Activated CD4-positive, alpha-beta T cell treated with anti-CD3 and anti-CD28 coated beads, Interleukin-2, amount 50 U/mL, for 24 hours (primary cell): ENCODE data around the gene CALB2.

Experiments
- DNase-seq, 2 donors: peaks; one replicate each; pipeline ENCODE4 v3.0.0-alpha.2; 2020; ENCODE audit warnings: low read depth in 1 of 2, low spot score in 1 of 2

Gene CALB2

DNA sequence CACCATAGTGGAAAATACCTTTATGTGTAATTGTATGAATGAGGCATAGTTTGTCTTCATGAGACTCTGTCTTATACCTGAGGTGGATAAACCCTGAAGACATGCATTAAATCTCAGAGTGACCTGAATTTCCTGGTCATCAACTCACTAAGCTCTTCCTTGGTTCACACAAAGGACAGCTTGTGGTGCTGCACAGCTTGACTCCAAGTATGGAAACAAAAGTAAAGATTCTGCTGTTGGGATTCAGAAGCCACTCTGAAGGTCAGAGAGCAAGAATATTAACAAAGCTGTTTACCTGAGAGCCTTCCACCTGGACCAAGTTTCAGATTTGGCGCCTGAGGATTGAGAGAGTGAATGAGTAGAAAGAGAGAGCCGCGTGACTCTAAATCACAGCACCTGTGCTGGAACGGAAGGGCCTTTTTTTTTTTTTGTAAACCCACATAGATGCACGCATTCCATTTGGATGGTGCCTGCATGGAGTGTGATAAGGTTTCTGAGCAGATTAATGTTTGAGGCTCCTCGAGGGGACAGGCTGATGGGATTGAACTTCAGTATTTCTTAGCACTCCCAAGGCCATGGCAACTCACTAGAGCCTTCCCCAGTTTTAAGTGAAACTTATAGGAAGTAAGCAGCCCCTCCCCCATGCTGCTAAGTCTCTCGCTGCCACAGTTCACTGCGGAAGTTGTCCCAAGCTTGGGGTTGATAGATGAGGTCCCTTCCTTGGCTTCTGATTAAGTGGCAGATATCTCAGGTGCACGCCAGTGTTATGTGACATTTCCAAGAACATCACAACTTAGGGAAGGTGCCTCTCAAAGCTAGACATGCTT lies 28.7 kb downstream of the CALB2 start:
- DNase-seq = no peak

- DNase-seq = no peak
These were observed 30.8 kb downstream of the CALB2 start for GRCh38 chr16:71389330-71389729.

GRCh38 chr16:71396594-71396993 lies 38.1 kb downstream of the CALB2 start:
- no peak for DNase-seq

- no peak for DNase-seq
These were observed 41.5 kb downstream of the CALB2 start for GRCh38 chr16:71399801-71400563.

- no peak for DNase-seq
These were observed 43.5 kb downstream of the CALB2 start for GRCh38 chr16:71402007-71402406.

DNA sequence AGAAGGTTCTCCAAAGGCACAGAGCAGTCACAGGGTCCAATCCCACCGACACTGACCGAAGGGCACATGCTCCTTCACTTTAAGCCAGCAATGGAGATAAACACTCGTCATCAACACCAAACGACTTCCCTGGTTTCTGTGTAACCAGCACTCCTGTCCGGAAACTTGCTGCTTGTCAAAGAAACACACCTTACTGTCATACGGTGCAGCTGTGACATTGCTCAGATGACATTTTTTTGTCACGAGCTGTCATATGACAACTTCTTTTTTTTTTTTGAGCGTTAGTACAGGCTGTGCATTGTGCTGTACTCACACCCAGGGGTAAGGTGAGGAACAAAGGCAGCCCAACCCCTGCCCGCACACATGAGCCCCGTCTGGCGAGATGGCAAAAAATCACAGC lies 44.2 kb downstream of the CALB2 start:
- no peak for DNase-seq

GRCh38 chr16:71404364-71404763 lies 45.8 kb downstream of the CALB2 start:
- no peak for DNase-seq

DNA sequence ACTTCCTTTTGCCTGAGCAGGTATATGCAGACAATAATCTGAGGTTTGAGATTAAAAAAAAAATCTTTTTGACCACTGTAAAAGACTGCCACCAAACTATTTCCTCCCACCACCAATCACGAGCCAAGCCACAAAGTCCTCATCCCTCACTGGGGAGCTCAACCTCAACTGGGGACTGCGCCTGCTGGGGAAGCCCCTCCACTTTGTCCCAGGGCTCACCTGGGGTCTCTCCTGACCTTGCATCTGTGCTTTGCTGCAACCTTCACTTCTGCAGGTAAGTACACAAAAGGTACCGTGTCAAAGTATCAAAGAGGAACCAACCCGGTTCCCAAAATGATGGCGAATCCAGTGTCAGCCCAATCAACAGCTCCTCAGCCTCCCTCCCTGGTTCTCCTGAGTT lies 47.8 kb downstream of the CALB2 start:
- no peak for DNase-seq

DNA sequence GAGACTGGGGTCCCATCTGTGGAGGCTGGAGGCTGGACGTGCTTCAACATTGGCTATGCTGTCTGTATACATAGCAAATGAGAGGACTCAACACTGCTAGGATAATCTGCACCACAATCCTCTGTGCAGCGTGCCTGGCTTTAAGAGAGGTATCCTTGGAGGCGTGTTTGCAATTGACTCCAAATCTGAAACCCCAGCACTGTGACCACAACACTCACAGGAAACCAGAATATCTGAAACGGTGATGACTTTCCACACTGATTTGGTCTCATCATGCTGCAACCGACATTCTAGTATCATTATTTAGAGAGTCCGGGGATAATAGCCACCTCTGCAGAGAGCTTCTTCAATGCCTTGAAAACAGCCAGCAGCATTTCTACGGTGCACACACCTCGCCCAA lies 48.2 kb downstream of the CALB2 start:
- no peak for DNase-seq

- DNase-seq = no peak
These were observed 49.2 kb downstream of the CALB2 start for GRCh38 chr16:71407731-71408130.

DNA sequence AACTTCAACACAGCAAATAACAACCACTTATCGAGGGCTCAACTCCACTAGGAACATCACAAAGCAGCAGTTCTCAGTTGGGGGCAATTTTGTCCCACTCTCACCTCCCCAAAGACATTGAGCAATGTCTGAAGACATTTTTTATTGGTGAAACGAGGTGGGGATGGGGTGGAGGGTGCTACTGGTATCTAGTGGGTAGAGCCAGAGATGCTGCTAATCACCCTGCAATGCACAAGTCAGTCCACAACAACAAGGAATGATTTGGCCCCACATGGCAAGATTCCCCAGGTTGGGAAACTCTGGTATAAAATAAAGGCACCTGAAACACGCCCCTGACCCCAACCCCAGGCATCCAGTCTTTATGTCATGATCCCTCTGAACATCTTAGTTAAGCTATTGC lies 50.0 kb downstream of the CALB2 start:
- no peak for DNase-seq

GRCh38 chr16:71409011-71409775 lies 50.7 kb downstream of the CALB2 start:
- no peak for DNase-seq

- DNase-seq = no peak
These were observed 51.6 kb downstream of the CALB2 start for GRCh38 chr16:71410146-71410545.

GRCh38 chr16:71412270-71413160 lies 54.0 kb downstream of the CALB2 start:
- peak; percentile 33 to 70 for DNase-seq

DNA sequence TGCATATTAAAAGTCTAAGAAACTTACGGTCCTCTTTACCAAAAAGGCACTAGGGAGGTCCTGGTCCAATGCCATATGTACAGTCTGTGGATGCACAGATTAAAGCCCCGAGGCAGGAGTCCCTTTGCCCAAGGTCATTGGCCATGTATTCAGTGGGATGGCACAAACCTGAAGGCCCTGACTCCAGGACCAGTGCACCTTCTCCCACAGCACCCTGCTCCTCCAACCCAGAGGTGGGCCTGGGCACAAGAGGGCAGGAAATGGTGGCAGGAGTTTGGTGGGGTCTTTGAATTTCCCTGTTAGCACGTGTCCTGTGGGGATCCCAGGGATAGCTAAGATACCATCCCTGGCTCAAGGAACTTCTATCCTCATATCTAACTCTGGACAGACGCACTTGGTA lies 54.8 kb downstream of the CALB2 start:
- DNase-seq = no peak

DNA sequence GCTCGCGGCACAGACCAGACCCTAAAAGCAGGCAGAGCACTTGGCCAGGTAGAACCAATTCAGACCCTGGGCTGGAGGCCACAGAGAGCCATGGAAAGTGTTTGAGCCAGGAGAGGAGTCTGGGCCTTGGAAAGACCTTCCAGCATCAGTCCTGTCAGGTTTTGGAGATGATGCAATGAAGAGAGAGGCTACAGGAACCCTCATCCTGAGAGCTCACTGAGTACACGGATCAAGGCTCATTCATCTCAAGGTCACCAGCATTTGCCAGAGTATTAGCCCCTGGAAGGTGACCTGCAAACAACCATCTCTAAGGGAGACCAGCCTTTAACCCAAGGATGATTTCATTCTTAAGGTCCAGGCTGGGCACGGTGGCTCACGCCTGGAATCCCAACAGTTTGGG lies 55.5 kb downstream of the CALB2 start:
- DNase-seq = no peak

DNA sequence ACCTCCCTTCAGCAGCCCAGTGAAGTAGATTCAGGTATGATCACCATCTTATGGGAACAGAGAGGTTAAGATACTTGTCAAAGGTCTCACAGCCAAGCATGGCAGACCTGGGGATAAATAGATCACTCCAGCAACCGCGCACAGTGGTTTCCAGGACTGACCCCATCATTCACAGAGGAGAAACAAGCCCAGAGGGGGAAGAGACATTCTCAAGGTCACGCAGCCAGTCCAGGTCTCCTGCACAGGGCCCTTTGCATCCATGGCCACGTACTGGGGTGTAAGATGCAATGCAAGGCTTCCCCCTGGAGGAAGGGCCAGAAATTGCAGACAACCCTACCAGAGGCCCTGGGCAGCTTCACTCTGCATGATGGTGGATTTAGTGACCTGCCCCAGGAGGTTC lies 63.4 kb downstream of the CALB2 start:
- peak in 1 of 2 donors; percentile 7 for DNase-seq

DNA sequence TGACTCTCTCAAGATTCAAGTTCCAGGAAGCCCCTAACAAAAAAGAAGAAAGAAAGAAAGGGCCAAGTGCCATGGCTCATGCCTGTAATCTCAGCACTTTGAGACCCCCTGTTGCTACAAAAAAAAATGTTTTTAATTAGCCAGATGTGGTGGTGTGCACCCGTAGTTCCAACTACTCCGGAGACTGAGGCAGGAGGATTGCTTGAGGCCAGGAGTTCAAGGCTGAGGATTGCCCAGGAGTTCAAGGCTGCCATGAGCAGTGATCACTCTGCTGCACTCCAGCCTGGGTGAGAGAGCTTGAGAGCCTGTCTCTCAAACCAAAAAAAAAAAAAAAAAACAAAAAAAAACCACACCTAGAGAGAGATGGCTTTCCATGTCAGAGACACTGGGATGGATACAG lies 64.5 kb downstream of the CALB2 start:
- no peak for DNase-seq

- no peak for DNase-seq
These were observed 65.3 kb downstream of the CALB2 start for GRCh38 chr16:71423865-71424264.

DNA sequence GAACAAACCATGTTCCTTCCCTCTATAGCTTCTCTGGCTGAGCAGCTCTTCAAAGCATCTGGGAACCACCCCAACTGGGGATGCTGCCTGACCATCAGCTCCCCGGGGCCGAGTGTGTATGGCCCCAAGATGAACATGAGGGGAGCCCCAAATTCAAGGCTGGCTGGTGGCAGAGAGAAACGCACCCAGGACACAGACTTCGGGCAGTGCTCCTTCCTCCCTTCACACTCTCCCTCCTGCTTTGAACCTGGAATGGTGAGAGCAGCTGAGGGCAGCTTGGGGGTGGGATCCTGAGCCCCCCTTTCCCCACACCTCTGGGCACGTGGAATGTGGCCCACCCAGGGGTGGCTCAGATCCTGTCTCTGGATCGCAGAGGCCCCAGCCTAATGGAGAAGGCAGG lies 66.1 kb downstream of the CALB2 start:
- DNase-seq = no peak

DNA sequence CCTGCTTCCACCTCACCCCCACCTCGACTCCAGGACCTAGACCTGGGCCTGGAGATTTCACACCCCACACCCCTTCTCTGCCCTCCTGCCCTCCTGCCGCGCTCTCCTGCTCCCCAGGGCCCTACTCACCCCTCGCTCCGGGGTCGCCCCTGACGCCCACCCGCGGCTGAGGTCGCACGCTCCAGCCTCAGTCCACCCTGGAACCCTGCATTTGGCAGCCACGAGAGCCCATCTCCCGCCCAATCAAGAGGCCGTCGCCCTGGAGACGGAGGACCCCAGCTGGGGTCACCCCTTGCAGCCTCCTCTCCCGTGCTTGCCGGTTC lies 67.2 kb downstream of the CALB2 start:
- no peak for DNase-seq
